B cell (primary cell): ENCODE data around the gene EDC3. TPM values are rescaled to one million over a fixed set of nuclear protein-coding genes. Genes with fewer than 3 reads are reported as not detected.

Experiments used
- ATAC-seq: fragments of 200-7000 bp; cut with Tn5 transposase; one replicate; pipeline ENCODE4 v1.10.0; 2021; ENCODE audit warnings: low read depth, mild to moderate bottlenecking, moderate number of reproducible peaks, moderate library complexity
- CTCF ChIA-PET: fragments of 350-600 bp; sonication (Branson Sonifier 250); formaldehyde crosslinking; loops from one replicate; lab custom pipeline; 2021; ENCODE audit warnings: antibody characterized with exemption, inconsistent platforms; lab: Charles Lee
- POLR2A ChIA-PET: fragments of 350-600 bp; sonication (Branson Sonifier 250); formaldehyde crosslinking; loops from one replicate; lab custom pipeline; 2021; ENCODE audit warnings: antibody characterized with exemption; lab: Charles Lee
- DNase-seq: peaks from one replicate; pipeline ENCODE4 v3.0.0; 2013
- H2AFZ ChIP-seq: 2 replicates; pipeline ENCODE4 v1.6.1; 2012; ENCODE audit warnings: mild to moderate bottlenecking, low read depth, low read length; ENCODE audit not compliant: insufficient read depth, poor library complexity, severe bottlenecking
- H3K27ac ChIP-seq, 2 donors: 1 replicate in 1 of 2; 2 replicates in 1 of 2; pipeline ENCODE4 v1.5.1; 2012 to 2013; ENCODE audit warnings: low read length in 2 of 2, mild to moderate bottlenecking in 2 of 2, moderate library complexity in 1 of 2
- H3K27me3 ChIP-seq, 4 experiments: fragments of 200-600 bp in 1 of 4; sonication (generic) in 1 of 4; replicated peaks in 1 of 4; 1 replicate in 2 of 4; 2 replicates in 2 of 4; pipeline versions ENCODE4 v1.6.1 to v1.7.0; 2013 to 2016; ENCODE audit warnings: low read length in 3 of 4, mild to moderate bottlenecking in 2 of 4, mixed read lengths in 1 of 4, moderate library complexity in 1 of 4; ENCODE audit not compliant: insufficient read depth in 4 of 4, control insufficient read depth in 3 of 4; ENCODE audit errors: control extremely low read depth in 1 of 4
- H3K36me3 ChIP-seq, 2 experiments: replicated peaks in 1 of 2; 1 replicate in 1 of 2; 2 replicates in 1 of 2; pipeline versions ENCODE4 v1.6.1 to v1.7.1; 2013; ENCODE audit warnings: low read length in 1 of 2; ENCODE audit not compliant: insufficient read depth in 2 of 2, control insufficient read depth in 1 of 2; ENCODE audit errors: control extremely low read depth in 1 of 2, extremely low read depth in 1 of 2
- H3K4me1 ChIP-seq, 2 donors: fragments of 200-600 bp in 1 of 2; sonication (generic) in 1 of 2; 1 replicate in 1 of 2; 2 replicates in 1 of 2; pipeline versions ENCODE4 v1.5.1 to v1.6.1; 2013 to 2017; ENCODE audit warnings: low read length in 2 of 2; ENCODE audit not compliant: control insufficient read depth in 2 of 2, insufficient read depth in 2 of 2
- H3K4me2 ChIP-seq: replicated peaks from 2 replicates; pipeline ENCODE3; 2012; ENCODE audit warnings: mild to moderate bottlenecking, low read depth, low read length; ENCODE audit not compliant: poor library complexity, severe bottlenecking
- H3K4me3 ChIP-seq, 5 experiments: fragments of 200-600 bp in 1 of 5; sonication (generic) in 1 of 5; 1 replicate in 3 of 5; 2 replicates in 2 of 5; pipeline versions ENCODE4 v1.5.1 to v1.7.0; 2011 to 2016; ENCODE audit warnings: low read length in 4 of 5, mild to moderate bottlenecking in 4 of 5, low read depth in 2 of 5, control low read depth in 1 of 5, moderate library complexity in 1 of 5; ENCODE audit not compliant: insufficient read depth in 1 of 5; ENCODE audit errors: control extremely low read depth in 1 of 5, extremely low read depth in 1 of 5
- H3K79me2 ChIP-seq: fragments of 200-600 bp; sonication (generic); one replicate; pipeline ENCODE4 v1.6.0; 2016; ENCODE audit warnings: low read length; ENCODE audit not compliant: control insufficient read depth, insufficient read depth
- H3K9ac ChIP-seq: fragments of 200-600 bp; sonication (generic); 2 replicates; pipeline ENCODE4 v1.6.1; 2017; ENCODE audit warnings: mild to moderate bottlenecking, low read length, moderate library complexity
- H3K9me3 ChIP-seq, 3 donors: one replicate each; pipeline versions ENCODE4 v1.6.1 to v1.7.1; 2013; ENCODE audit warnings: low read length in 2 of 3; ENCODE audit not compliant: control insufficient read depth in 2 of 3, insufficient read depth in 1 of 3; ENCODE audit errors: control extremely low read depth in 1 of 3
- H4K20me1 ChIP-seq: 2 replicates; pipeline ENCODE4 v1.6.0; 2012; ENCODE audit warnings: mild to moderate bottlenecking, low read length; ENCODE audit not compliant: insufficient read depth, control insufficient read depth, poor library complexity, severe bottlenecking
- H3K27ac Mint-ChIP-seq: one replicate; pipeline ENCODE4 v1.8.0; 2021; ENCODE audit warnings: mixed read lengths
- H3K27me3 Mint-ChIP-seq: one replicate; pipeline ENCODE4 v1.8.0; 2021; ENCODE audit warnings: mixed read lengths
- H3K4me1 Mint-ChIP-seq: one replicate; pipeline ENCODE4 v1.8.0; 2021; ENCODE audit warnings: mixed read lengths
- H3K4me3 Mint-ChIP-seq: one replicate; pipeline ENCODE4 v1.8.0; 2021; ENCODE audit warnings: mixed read lengths
- H3K9me3 Mint-ChIP-seq: one replicate; pipeline ENCODE4 v1.8.0; 2022; ENCODE audit warnings: mixed read lengths; ENCODE audit not compliant: insufficient read depth
- CTCF ChIP-seq: fragments of 200-600 bp; IDR thresholded peaks from one replicate; pipeline ENCODE4 v1.8.0; 2022; ENCODE audit warnings: antibody characterized with exemption, mild to moderate bottlenecking
- EZH2 ChIP-seq: IDR thresholded peaks from 2 replicates; pipeline ENCODE4 v1.6.1; 2012; ENCODE audit warnings: borderline replicate concordance, low read depth, mild to moderate bottlenecking, moderate library complexity, low read length; ENCODE audit not compliant: insufficient read depth, poor library complexity, severe bottlenecking
- WGBS: methylation state at CpG from one replicate; pipeline ENCODE4 v1.1.5; 2013; ENCODE audit warnings: missing lambda C conversion rate; ENCODE audit not compliant: insufficient coverage; 5-methylcytosine and 5-hydroxymethylcytosine counted together
- intact Hi-C: fragments of 100-400 bp; cut with micrococcal nuclease; formaldehyde crosslinking; loops from one replicate; pipeline ENCODE4 v1.10.0; 2022
- polyA plus RNA-seq: library from polyadenylated mRNA; depleted of rRNA; stranded (reverse); fragments of >200 nt; gene quantifications from 2 replicates; pipeline ENCODE4 v1.2.3, GENCODE V29; 2012
- total RNA-seq, 2 donors: library from RNA; stranded (reverse); fragments of 120-200 nt in 1 of 2; gene quantifications; 1 replicate in 1 of 2; 2 replicates in 1 of 2; pipeline versions ENCODE4 v1.2.3 to v1.2.4, GENCODE V29; 2013 to 2022

EDC3 gene
- total and polyA plus RNA-seq, 2 donors (not counting 1 experiment from before 2014, with no cell fraction given) = 16.9 to 55.4 TPM

GRCh38 chr15:74585191-74585590 lies 110.6 kb downstream of the EDC3 start:
- CTCF ChIA-PET = no interaction called here

GRCh38 chr15:74584779-74585178 lies 111.0 kb downstream of the EDC3 start:
- H3K4me1 ChIP-seq = no peaks in the 10 kb centered on the region
- H3K4me2 ChIP-seq = no peak overlapping the region
- DNase-seq = no peak
- H3K36me3 ChIP-seq = peaks cover 0 to 35% of the 10 kb centered on the region in 2 experiments
- no peaks in the 10 kb centered on the region for H3K4me1 Mint-ChIP-seq
- H2AFZ ChIP-seq = no peak overlapping the region
- H3K4me3 Mint-ChIP-seq = no peak overlapping the region
- no peaks in the 10 kb centered on the region for H3K9me3 Mint-ChIP-seq
- no peaks in the 10 kb centered on the region for H3K79me2 ChIP-seq
- TF ChIP-seq CTCF (no peak), EZH2 (no peak)
- H3K27me3 Mint-ChIP-seq = no peaks in the 10 kb centered on the region
- no peak overlapping the region for H3K9ac ChIP-seq
- no peaks in the 10 kb centered on the region for H3K9me3 ChIP-seq
- ChIA-PET POLR2A (no interaction called here), CTCF (no interaction called here)
- H3K4me3 ChIP-seq = no peak overlapping the region
- no peaks in the 10 kb centered on the region for H4K20me1 ChIP-seq
- H3K27me3 ChIP-seq = no peaks in the 10 kb centered on the region
- intact Hi-C loops = no loop called here
- H3K27ac Mint-ChIP-seq = no peak overlapping the region
- ATAC-seq = no peak
- no peak overlapping the region for H3K27ac ChIP-seq
- WGBS = 84% methylated on average over 4 of the region's 4 CpGs

More at GRCh38 chr15:74585191-74585590, 110.6 kb downstream of the EDC3 start:
- TF ChIP-seq CTCF (no peak), EZH2 (no peak)
- POLR2A ChIA-PET = no interaction called here
- 62% methylated on average over 2 of the region's 3 CpGs for whole genome bisulfite sequencing
- Mint-ChIP-seq H3K27ac (no peak overlapping the region), H3K4me1 (no peaks in the 10 kb centered on the region), H3K27me3 (no peaks in the 10 kb centered on the region), H3K9me3 (no peaks in the 10 kb centered on the region), H3K4me3 (no peak overlapping the region)
- intact Hi-C loops = no loop called here
- H3K4me1 ChIP-seq = no peaks in the 10 kb centered on the region
- H3K27me3 ChIP-seq = no peaks in the 10 kb centered on the region
- H3K9ac ChIP-seq = no peak overlapping the region
- peaks cover 3 to 39% of the 10 kb centered on the region in 2 experiments for H3K36me3 ChIP-seq
- DNase-seq (no peak), ATAC-seq (no peak)
- no peak overlapping the region for H3K4me3 ChIP-seq
- H3K9me3 ChIP-seq = no peaks in the 10 kb centered on the region
- H3K79me2 ChIP-seq = no peaks in the 10 kb centered on the region
- no peak overlapping the region for H3K27ac ChIP-seq
- H4K20me1 ChIP-seq = no peaks in the 10 kb centered on the region
- no peak overlapping the region for H2AFZ ChIP-seq
- H3K4me2 ChIP-seq = no peak overlapping the region
